Measurements from ENCODE around the gene AKAP6.

DNA sequence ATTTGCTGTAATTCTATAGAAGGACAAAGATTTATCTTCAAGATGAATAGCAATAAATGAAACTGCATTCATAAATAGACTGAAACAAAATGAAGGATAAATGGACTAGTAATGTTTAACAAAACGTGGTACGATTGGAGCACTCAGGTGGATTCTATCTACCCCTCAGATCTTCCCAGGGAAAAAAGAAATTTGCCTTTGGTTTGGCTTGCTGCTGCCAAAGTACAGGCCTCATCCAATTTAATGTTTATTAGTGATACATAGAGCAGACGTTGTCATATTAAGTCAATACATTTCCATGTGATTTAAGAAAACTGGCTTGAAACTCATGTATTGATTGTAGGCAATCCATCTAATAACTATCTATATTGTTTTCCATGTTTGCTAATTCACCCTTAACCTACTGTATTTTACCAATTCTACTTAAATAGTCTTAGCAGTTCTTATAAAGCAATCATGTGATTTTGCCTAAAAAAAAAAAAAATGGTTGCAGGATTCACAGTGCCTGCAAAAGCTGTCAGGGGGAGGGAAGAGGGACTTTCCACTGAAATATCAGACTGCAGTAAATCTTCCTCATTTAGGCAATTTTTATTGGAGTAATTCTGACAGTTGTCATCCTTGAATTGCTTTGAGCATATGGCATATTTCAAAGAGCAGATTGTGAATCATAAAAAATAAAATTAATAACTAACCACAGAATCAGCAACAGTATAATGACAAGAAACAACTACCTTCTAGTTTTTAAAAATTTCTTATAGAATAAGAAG, 367.4 kb downstream of the AKAP6 start:
- TF ChIP-seq BRCA1 (IDR thresholded peaks at IDR 0.05; ENCODE audit: low read depth, low read length): no peak
- TF ChIP-seq TAF1 (IDR thresholded peaks at IDR 0.05; ENCODE audit: borderline replicate concordance, low read depth, low read length): no peak
- TF ChIP-seq RAD21 (IDR thresholded peaks at IDR 0.05; ENCODE audit: insufficient read depth, low read depth, low read length): no peak
- TF ChIP-seq, protein P1, sequence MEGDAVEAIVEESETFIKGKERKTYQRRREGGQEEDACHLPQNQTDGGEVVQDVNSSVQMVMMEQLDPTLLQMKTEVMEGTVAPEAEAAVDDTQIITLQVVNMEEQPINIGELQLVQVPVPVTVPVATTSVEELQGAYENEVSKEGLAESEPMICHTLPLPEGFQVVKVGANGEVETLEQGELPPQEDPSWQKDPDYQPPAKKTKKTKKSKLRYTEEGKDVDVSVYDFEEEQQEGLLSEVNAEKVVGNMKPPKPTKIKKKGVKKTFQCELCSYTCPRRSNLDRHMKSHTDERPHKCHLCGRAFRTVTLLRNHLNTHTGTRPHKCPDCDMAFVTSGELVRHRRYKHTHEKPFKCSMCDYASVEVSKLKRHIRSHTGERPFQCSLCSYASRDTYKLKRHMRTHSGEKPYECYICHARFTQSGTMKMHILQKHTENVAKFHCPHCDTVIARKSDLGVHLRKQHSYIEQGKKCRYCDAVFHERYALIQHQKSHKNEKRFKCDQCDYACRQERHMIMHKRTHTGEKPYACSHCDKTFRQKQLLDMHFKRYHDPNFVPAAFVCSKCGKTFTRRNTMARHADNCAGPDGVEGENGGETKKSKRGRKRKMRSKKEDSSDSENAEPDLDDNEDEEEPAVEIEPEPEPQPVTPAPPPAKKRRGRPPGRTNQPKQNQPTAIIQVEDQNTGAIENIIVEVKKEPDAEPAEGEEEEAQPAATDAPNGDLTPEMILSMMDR (IDR thresholded peaks at IDR 0.05 in 2 of 3, conservative IDR thresholded peaks at IDR 0.05 in 1 of 3; ENCODE audit: control insufficient read depth in 2 of 3, extremely low read depth in 1 of 3, insufficient read depth in 1 of 3, low read depth in 3 of 3, low read length in 3 of 3): no peak
